GM19372 (cell line): ENCODE results near the gene SUSD4.
"Not testable (repeated sequence)": the region's sequence is repeated elsewhere in the genome, so short reads cannot be mapped to it uniquely, and the experiment has no call there.

ENCODE experiments used
- ATAC-seq: cut with Tn5 transposase; IDR thresholded peaks from one replicate; pipeline ENCODE4 v1.9.1; 2021; ENCODE audit warnings: mild to moderate bottlenecking, low read depth, moderate library complexity; ENCODE audit not compliant: unreplicated experiment

Gene SUSD4

DNA sequence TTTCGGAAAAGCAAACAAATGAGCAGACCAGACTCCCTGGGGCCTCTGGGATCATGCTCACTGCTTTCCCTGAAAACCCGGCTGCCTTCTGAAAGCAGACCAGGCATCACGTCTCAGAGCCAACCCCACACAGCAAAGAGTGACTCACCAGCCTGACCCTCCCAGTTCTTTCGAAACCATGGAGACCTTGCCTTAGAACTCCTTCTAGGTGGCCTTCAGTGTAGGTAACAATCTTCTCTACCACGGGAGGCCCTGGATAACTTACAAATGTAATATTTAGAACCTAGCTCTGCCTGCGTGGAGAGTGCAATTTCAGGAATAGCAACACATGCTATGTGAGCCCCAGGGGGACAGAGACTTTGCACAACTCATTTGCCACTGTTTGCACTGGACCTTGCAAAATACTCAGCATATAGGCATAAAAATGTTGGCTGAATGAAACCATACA, 105.2 kb downstream of the SUSD4 start:
- no peak for ATAC-seq

DNA sequence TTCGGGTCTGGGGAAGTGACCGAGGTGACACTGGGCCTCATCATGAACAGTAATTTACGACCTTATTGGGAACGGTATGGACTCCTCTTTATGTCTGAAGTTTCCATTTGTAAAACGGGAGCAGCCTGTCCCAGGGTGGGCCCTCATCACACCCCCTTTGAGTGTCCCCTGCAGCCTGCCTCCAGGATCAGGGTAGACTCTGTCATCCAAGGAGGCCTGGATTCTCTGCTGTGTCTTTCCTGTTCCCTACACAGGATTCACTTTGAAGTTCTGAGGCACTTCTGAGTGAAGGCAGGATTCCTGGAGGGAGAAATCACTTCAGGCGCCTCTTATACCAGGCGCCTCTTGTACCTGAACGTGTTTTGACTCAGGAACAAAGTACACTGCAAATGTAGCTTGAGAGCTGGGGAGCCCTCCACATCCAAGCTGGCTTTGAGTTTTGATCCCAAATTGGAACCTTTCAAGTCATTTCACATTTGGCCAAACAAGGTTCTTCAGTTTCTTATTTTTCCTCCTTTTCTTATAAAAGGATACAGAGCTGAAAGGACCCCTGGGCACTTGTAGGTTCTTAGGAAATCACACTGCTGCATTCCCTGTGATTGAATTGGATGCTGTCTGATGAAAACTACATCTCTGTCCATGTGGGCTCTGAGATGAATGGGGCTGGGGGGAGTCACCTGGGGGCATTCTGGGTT, 106.0 kb downstream of the SUSD4 start:
- no peak for ATAC-seq

DNA sequence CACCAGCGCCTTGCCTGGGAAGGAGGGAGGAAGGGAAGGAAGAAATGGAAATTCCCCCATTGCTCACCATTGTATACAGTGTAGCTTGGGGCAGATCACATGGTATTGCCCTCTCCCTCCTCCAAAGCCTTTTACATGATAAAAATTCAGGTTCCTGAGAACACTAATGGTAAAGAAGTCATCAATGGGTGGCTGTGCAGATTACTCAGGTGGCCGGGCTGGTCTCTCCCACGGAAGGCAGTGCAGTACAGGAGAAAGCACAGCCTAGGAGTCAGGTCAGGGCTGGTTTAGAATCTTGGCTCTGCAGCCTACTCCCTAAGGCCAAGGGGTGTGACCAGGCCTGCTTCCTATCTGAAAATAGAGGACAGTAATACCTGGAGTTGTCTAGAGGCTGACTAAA, 107.9 kb downstream of the SUSD4 start:
- ATAC-seq, result no peak

DNA sequence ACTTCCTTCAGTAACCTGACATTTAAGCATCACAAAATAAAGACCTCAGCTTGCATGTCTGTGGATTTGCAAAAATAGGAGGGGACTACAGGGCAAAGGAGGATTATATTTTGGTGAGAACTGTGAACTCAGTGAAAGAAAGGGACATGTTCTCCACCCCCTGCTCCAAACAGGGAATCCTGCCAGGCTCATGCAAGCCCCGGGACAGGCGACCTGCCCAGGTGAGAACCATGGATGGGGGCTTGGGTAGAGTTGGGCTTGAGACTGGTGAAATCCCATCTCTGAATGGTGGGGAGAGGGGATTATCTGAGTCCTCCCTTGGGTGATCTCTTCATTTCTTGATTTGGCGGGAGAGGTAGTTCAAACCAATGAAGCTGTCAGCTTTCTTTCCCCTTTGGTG, 110.1 kb downstream of the SUSD4 start:
- no peak for ATAC-seq

DNA sequence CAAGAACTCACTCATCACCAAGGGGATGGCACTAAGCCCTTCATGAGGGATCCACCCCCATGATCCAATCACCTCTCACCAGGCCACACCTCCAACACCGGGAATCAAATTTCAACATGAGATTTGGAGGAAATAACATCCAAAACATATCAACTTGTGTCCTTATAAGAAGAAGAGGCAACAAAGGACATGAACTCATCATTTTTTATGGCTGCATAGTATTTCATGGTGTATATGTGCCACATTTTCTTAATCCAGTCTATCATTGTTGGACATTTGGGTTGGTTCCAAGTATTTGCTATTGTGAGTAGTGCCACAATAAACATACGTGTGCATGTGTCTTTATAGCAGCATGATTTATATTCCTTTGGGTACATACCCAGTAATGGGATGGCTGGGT, 112.6 kb downstream of the SUSD4 start:
- ATAC-seq, result not testable (repeated sequence)

DNA sequence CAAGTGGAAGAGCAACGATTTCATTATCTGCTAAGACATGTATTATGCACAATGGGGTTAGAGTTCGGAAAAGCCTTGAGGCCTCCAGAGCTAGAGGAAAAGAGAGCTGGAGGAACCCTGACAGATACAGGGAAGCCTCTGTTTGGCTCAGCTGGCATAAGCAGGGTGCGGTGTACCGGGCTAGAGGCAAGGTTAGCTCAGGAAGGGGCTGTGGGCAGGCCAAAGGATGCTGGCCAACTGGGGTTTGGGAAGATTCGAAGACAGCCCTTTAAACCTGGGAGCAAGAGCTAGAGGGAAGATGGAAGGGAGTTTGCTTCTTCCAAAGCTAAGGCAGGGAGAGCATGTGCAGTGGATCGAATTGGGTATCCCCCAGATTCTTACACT, 113.4 kb downstream of the SUSD4 start:
- no peak for ATAC-seq

DNA sequence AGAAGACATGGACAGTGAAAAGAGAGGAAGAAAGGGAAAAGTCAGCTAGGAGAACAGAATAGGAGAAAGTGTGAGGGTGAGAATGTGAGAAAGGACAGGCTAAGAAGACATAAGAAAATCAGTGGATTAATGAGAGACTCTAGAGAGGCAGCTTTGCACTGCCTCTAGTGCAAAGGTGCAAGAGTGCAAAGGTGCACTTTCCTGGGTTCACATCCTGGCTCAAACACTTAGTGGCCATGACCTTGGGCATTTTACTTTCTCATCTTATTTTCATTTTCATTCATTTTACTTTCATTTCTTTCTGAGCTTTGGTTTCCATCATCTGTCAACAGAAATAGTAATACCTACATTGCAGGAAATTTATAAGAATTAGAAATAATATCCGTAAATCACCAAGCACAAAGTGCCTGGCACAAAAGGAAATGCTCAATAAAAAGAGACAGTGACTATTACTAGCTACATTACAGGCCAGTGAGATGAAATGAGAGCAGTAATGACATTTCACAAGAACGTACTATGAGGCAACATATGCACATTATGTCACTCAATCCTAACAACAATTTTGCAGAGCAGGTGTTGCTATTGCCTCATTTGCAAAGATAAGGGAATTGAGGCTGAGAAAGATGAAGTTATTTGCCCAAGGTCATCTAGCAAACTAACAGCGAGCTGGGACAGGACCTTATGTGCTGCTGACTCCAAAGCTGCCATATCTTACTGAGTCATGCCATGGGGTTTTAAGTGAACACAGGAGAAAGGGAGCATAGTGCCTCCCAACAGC, 113.9 kb downstream of the SUSD4 start:
- no peak for ATAC-seq

DNA sequence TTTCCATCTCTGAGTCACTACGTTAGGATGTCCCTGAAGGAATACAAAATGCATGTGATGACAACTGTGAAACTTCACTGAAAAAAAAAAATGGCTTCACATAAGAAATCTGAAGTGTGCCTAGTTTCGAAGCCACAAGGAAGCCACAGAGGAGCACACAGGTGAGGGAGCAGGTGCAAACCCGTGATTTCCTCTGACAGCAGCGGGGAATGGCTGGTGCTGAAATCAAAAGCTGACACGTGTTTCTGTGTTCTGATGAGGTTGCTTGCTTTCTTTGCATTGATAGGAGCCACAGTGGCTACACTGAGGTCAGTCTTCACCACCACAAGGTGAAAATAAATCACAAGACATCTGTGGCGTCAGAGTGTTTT, 115.2 kb downstream of the SUSD4 start:
- ATAC-seq, result no peak

DNA sequence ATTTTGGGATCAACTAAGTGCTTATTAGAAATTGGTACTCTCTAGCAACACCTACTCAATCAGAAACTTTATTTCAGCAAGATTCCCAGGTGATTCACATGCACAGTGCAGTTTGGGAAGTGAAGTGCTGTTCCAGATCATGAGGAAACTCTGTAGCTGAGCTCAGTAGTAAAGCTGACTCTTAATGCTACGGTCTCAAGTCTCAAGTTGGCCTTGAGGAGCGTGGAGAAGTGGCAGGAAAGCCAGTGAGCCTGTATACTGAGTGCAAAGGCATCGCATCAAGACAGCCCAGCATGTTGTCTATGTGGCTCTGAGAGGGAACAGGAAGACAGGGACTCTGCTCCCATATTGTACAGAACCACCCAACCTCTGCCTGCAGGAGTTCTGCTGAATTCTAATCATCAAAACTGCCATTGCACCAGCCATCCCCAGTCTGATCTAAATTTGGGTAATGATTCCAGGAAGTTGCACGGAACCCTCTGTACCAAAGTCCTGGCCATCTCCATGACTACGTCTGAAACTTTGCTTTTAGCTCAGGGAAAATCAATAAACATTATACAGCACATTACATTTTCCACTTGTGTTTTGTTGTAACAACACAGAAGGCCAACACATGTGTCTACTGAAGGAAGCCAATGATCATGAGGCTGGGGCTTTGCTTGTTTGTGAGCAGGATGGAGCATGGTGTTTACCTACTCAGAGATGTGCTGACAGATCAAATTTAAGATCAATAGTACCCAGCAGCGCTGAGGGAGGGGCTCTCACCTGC, 115.8 kb downstream of the SUSD4 start:
- ATAC-seq, result no peak

DNA sequence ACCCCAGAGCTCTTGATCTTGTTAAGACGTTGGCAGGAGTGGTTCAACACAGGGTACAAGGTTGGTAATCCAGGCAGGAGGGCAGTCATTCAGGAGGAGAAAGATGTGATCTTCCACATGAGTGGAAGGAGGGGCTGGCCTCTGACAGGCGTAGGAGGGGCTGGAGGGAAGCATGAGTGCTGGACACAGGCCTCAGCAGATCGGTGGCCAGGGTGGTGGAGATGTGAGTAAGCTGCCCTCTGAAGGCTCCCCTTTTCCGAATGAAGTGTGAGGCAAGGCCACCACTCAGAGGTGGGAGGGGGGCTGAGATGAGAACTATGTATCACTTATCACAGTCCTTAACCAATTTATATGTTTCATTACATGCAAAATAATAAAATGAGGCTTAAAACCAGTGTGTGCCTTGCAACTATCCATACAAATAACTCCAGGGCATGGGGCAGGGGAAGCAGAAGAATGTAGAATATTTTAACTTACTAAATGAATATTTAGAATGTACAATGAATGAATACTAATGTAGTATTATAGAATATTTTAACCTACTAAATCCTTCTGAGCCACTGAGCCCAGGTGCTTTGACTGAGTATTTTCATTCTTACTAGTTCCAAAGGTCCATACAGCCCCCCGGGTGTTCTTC, 117.4 kb downstream of the SUSD4 start:
- no peak for ATAC-seq

DNA sequence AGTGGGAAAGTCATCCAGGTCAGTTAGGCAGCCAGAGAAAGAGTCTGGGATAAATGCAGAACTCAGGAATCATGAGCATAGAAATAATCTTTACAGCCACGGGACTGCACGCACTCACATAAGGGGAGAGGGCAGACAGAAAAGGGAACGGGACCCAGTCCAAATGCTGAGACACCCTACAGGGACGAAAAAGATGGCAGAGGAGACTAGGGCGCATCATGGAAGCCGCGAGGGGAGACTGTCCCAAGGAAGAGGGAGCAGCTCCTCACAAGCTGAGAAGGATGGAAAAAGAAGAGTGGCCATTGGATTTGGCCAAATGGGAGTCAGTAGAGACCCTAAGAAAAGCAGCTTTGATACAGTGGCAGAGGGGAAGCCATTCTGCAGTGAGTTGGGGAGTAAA, 118.0 kb downstream of the SUSD4 start:
- ATAC-seq, result no peak

DNA sequence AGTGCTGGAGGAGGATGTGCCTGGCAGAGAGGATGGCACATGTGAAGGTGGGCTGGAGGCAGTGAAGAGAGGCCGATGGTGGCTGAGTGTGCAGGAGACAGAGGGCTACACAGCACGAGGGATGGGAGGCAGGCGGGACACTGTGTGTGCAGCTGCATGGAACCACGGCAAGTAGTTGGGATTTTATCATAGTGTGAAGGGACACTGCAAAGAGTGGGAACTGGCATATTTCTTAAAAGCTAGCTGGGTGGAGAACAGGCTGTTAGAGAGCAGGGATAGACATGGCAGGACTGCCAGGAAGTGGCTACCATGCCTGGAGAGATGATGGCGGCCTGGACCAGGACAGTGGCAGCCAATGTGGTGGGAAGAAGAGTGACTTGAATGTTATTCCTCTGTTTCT, 118.6 kb downstream of the SUSD4 start:
- ATAC-seq, result no peak

DNA sequence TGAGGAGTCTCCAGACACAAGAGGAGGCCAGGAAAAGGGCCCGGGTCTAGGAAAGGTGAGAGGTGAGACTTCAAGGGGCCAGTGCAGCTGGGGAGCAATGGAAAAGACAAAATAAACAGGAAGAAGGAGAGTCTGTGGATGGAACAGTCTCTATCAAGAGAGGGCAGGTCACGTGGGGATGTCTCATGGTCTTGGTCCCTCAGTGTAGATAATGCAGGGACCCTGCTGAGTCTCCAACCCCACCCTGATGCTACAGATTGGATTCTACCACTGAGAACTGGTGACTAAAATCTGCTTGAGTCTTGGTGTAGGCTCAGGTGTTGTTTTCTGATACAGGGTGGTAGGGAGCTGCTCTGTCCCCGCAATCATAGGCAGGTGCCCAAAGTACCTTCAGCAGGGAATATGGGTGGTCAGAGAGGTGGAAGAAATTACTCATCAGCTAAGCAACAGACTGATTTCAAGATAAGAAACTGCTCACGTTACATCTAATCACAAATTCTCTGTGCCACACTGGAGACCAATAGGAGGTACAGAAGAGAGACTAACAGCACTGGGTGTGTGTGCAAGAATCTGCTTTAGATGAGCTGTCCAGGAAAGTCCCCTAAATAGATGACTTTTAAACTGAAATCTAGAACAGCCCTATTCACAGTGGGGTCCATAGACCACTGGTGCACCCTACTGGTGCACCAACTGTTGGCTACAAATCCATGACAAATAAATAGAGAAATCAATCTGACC, 119.4 kb downstream of the SUSD4 start:
- ATAC-seq, result peak; percentile 82

DNA sequence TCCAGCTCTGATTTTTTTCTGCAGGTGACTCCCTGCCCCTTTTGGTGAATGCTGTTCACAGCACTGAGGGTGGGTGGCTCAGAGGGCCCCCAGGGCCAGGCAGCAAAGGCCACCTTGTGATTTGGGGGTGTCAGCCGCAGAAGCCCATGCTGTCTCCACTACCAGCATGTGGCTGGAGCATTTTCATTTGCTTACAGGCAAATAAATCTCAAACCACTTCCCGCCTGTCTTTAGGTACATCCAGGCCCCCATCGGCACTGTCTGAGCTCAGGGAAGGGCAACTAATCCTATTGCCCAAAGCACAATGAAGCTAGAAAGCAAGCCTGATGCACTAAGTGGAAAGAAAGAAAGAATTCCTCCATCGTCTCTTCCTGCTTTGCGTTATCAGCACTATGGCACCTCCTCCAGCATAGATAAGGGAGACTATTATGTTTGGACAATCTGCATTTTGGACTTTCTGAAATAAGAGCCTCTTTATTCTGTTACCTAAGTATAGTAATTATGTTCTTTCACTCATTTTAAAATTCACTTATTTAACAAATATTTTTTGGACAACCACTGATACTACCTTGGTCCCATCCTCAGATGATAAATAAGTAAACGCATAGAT, 120.4 kb downstream of the SUSD4 start:
- ATAC-seq, result no peak

DNA sequence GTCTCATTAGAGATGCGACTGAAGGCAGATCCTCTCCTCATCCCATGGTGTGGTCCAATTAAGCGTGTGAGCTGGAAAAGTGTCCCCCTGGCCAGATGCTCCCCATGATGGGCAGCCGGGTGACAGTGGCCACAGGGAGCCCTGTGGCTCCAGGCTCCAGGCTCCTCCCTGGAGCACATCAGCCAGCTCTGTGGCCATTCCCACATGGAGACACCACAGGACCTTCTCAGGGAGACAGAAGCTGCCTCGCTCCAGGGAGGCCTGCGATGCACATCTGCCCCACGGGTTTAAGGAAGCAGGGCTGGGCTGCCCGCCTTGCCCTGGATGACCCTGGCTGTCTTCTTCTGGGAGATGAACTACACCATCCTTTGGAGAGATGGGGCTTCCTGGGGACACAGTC, 121.0 kb downstream of the SUSD4 start:
- no peak for ATAC-seq

DNA sequence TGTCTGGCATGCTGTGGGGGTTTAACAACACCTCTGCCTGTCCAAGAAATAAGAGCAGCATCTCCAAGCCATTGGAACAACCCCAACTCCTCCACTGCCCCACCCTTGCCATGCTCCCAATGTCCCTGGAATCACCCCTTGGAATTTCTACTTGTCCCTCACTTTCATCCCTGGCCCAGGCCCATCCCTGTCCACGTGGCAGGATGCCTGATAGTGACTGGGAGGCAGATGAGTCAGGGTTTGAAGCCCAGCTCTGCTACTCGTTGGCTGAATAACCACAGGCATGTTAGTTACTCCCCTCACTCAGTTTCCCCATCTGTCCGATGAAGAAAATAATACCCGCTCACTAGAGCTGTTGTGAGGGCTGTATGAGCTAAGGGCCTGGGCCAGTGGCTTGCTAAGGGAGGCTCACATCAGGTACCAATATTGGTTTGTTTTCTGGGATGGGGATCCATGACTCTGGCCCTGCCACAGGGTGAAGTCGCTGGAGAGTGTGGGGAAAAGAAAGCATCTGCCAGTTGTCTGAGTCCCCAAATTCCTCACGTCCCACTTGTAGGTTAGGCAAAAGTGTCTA, 121.5 kb downstream of the SUSD4 start:
- ATAC-seq, result no peak

DNA sequence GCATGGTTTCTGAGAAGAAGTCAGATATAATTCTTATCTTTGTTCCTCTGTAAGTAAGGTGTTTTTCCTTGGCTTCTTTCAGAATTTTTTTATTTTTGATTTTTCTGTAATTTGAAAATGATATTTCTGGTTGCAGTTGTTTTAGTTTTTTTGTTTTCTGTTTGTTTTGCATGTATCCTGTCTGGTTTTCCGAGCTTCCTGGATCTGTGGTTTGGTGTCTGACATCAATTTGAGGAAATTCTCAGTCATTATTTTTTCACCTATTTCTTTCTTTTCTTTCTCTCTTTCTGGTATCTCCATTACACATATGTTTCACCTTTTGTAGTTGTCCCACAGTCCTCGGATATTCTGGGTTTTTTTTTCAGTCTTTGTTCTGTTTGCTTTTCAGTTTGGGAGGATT, 123.9 kb downstream of the SUSD4 start:
- no peak for ATAC-seq

DNA sequence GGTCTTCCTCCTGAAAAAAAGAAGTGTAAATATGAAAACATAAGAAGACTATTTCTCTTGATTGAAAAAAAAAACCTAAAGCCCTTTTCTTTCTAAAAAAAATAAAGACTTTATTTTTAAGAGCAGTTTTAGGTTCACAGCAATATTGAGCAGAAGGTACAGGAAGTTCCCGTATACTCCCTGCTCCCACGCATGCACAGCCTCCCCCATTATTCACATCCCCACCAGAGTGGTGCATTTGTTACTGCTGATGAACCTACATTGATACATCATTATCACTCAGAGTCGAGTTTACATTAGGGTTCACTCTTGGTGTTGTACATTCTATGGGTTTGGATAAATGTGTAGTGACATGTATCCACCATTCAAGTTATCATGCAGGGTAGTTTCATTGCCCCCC, 128.9 kb downstream of the SUSD4 start:
- no peak for ATAC-seq

DNA sequence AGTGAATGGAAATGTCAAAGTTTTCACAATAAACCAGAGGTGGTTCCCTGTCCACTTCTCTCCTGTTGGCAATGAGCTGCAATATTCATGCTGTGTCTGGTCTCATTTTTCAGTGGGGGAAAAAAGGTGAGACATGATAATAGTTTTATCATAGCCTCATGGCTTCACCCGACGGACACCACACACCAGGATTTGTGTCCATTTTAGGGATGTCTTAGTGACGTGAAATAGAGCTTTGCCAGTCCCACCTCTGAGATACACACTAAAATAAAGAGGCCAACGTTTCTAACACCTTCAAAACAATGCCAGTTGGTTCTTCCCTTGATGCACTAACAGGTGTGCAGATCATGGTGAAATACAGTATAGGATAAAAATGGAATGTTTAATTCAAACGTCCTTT, 129.4 kb downstream of the SUSD4 start:
- no peak for ATAC-seq

DNA sequence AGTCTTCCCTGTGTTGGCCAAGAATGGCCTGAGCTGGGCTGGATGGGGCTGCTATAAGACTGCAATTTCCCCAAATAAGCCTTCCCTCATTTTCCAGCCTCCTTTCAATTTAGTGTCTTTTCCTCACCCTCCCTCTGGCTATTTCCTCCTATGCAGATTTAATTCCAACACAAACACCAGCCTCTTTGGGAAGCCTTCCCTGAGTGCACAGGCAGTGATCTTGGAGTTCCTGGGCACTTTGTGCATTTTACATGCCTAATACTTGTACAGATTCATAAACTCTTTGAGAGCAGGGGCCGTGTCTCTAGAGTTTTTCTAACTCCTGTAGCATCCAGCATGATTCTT, 129.8 kb downstream of the SUSD4 start:
- ATAC-seq, result no peak
